RPMI8226 (cell line): ENCODE results near the gene ARL3.
"Not testable (repeated sequence)": the region's sequence is repeated elsewhere in the genome, so short reads cannot be mapped to it uniquely, and the experiment has no call there.

ENCODE experiments used
- DNase-seq: peaks from one replicate; pipeline ENCODE4 v3.0.0-alpha.2; 2015

Gene ARL3

DNA sequence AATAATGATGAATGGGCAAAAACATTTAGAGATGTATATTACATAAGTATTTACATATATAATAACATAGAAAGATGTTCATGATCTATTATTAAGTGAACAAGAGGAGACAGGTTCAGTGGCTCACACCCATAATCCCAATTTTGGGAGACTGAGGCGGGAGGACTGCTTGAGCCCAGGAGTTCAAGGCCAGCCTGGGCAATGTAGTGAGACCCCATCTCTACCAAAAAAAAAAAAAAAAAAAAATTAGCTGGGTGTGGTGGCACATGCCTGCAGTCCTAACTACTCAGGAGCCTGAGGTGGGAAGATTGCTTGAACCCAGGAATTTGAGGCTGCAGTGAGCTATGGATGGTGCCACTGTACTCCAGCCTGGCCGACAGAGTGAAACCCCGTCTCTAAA, 12.4 kb downstream of the ARL3 start:
- DNase-seq = no peak

DNA sequence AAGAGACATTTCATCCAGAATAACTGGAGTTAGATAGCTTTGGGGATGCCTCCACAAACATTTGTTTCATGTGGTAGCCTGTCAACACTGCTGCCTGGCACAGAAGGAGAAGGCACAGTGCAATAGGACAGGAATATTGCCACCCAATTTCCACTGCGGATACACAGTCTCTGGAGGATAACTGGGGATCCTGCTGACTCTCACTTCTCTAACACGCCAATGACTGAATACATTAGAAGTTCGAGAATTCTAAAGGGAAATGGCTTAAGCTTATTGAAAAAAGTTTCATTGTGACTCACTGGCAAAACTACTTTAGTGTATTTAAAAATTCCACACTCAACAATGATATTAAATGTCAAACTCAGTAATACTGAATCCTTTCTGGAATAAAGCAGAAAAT, 12.9 kb downstream of the ARL3 start:
- no peak for DNase-seq

DNA sequence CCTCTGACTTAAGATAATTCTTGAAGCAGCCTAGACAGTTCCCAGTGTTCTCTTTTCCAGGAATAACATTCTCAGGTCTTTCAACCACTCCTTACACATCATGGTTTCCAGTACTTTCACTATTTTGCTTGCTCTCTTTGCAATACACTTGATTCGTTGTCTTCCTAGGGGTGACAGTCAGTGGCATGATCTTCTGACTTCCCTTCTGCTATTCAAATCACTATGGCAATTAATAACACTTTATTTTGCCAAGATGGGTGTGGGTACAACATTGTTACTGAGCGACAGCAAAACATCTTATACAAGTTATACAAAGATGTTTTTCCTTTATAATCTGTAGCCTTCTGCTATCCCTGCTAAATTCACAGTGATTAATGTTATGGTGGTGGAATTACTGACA, 15.3 kb downstream of the ARL3 start:
- no peak for DNase-seq

DNA sequence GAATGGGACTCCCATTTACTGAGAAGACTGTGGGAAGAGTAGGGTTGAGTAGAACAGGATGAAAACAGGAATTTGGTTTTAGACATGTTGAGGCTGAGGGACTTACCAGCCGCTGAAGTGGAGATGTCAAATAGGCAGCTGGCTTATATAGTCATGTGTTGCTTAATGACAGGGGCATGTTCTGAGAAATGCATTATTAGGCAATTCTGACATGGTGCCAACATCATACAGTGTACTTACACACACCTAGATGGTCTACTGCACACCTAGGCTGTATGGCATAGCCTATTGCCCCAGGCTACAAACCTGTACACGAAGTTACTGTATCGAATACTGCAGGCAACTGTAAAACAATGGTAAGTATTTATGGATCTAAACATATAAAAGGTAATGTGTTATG, 17.5 kb downstream of the ARL3 start:
- DNase-seq = no peak

DNA sequence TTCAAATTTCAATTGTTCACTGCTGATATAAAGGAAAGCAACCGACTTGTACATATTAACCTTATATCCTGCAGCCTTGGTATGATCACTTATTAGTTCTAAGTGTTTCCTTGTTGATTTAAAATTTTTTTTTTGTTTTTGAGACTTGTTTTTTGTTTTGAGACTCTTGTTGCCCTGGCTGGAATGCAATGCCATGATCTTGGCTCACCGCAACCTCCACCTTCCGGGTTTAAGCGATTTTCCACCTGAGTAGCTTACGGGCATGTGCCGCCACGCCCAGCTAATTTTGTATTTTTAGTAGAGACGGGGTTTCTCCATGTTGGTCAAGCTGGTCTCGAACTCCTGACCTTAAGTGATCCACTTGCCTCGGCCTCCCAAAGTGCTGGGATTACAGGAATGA, 18.8 kb downstream of the ARL3 start:
- DNase-seq = not testable (repeated sequence)

DNA sequence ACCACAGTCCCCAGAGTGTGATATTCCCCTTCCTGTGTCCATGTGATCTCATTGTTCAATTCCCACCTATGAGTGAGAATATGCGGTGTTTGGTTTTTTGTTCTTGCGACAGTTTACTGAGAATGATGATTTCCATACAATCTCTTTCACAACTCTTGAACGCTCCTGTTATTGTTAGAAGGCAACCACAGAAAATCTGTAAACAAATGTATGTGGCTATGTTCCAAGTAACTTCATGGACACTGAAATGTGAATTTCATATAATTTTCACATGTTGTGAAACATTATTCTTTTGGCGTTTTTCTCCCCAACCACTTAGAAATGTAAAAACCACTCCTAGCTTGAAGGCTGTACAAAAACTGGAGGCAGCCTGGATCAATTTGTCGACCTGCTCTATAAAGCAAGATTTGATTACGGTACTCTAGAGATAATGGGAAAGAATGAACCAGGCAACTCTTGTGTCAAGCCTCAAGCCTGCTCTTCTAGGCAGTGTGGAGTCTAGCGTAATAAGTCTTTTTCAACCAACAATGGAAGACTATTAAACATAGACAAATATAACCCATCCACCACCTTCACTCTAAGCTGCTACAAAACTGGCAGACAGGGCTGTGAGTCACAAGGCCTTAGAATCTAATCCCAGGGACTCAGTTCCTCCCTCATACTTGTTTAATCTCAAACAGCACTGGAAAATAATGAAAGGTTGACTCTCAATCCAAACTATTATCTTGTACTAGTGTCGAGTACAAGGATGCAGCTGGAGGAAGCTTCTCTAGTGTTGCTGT, 22.7 kb downstream of the ARL3 start:
- DNase-seq = no peak

DNA sequence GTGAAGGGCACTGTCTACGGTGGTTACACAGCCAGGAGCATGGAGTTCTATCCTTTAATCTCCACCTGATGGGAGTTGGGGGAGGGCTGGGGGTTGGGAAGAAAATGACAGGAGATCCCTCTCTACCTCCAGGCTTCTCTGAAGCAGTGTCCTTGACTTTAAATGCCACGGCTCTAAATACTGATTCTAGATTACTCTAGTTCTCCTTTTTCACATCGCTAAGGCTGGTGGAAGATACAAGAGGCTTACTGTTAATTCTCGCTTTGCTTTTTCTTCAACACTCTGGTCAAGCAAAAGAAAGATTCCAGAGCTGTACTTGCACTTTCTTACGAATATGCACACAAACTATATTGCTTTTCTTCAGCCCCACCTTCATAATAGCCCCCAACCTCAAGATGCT, 30.5 kb downstream of the ARL3 start:
- no peak for DNase-seq

DNA sequence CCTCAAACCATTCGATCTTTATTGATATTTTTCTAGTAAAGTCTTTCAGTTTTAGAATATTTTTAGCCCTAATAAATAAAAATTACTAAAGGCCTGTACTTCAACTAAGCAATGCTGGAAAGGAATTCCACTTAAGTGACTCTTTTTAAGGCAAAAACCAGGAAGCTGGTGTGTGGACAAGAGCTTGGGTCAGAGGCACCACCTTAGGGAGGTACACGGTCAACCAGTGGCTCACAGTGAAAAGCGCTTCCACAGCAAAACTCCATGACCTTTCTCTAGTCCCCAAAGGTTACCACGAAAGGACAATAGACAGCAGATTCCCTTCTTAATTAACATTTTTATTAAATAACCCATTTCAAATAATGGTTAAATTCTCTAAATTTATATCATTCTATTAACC, 31.2 kb downstream of the ARL3 start:
- DNase-seq = no peak

DNA sequence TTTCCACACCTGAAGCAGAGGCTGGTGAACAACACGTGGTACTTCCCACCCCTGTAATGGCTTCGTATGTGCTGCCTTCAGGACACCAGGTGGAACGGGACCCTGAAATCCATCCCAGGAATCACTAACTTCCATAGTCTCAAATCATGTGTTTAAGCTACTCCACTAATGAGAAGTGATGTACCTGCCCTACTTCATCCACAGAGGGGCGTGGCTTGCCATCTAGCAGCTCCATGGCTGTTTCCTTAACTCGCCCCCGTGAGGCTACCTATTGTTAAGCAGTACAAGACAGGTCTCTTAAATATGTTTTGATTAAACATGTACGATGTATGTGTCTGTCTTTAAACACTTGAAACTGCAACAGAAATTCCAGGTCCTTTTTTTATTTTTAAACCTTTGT, 31.8 kb downstream of the ARL3 start:
- DNase-seq = no peak

DNA sequence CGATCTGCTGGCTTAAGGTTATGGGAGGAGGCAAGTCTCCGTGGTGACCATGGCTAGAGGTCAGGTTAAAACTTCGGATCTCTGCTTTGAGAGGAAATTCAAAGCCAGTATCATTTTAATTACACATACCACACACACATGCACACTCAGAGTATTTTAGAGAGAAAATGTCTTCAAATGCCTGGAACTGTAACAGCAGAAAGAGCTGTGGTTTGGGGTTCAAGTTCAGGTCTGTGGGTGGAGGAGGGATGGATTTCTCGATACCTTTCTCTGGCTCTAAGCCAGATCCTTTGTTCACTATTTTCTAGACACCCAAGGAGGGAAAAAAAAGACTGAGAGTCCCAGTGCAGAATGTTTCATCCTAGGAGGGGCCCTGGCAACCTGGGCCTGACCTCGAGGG, 32.5 kb downstream of the ARL3 start:
- no peak for DNase-seq

DNA sequence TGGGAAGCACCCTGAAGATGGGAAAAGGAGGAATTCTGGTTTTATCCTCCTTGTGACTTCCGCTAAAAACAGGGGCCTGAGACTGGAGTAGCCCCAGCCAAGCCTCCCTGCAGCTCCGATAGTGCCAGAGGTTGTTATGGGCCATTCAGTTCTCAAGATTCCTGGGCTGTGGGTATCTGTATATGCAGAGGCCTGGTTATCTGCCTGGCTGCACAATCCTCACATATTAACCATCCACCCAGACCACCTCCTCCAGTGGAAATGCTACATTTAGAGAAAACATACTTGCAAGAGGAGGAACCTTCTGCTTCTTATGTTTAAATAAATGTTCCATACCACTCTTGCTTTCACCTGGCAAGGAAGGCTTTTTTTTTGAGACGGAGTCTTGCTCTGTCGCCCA, 34.6 kb downstream of the ARL3 start:
- DNase-seq = no peak

DNA sequence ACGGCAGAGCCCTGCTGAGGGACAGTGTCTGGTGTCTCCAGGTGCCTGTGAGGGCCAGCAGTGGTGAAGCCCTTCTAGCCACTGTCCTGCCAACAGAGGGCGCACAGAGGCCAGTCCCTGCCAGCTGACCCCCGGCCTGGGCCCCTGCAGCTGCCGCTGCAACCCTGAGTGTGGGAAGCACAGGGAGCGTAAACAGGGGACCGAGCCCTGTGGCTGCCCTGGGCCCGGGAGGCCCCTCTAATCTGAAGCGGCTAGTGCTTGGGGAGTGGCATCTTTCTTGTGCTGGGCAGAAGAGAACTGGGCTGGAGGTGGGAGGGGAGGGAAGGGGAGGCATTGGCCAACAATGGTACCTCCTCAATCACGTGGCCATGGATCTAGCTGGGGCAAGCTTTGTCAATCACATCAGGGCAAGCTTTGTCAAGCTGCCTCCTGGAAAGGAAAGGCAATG, 35.3 kb downstream of the ARL3 start:
- DNase-seq = peak; percentile 68

DNA sequence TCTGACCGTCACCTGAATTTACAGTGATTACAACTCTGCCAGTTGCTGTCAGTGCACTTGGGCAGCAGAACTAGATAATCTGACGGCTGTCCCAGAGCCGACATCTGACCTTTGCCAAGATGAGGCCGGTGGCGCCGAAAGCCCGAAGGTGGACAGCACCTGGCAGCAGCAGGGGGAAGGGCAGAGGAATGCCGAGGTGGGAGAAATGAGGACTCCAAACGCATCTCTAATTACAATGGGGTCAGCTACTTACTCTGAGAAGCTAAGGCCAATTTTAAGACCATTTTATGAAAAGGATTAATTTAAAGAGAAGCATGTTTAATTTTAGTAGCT, 36.2 kb downstream of the ARL3 start:
- DNase-seq = no peak

DNA sequence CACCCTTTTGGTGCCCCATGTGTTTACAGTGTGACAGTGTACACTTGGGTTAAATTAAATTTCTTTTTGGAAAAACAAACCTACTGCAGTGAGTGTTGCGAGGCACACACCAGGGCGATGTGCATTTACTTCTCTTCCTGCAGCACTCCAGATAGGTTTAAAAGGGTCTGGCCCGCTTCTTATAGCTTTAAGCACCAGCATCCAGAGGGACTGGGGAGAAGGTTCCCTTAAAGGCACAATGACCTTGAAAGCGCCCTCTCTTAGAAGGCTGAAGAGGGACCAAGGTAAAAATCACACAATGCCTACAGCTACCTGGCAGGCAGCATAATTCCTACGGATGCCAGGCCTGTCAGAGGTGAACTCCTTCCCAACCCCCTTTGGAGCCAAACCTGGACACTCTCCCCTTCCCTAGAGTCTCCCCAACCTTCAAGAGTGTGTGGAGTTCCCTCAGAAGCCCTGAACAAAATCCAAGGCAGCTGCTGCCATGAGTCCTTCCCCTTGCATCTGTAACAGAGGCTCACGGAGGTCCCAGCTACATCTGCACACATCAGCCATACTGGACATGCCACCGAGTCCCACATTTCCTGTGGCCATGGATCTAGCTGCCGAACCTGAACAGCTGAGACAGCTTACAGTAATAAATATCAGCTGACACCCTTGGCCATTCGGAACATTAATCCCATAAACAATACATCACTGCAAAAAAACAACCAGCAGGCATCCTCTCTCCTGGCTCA, 36.7 kb downstream of the ARL3 start:
- no peak for DNase-seq

DNA sequence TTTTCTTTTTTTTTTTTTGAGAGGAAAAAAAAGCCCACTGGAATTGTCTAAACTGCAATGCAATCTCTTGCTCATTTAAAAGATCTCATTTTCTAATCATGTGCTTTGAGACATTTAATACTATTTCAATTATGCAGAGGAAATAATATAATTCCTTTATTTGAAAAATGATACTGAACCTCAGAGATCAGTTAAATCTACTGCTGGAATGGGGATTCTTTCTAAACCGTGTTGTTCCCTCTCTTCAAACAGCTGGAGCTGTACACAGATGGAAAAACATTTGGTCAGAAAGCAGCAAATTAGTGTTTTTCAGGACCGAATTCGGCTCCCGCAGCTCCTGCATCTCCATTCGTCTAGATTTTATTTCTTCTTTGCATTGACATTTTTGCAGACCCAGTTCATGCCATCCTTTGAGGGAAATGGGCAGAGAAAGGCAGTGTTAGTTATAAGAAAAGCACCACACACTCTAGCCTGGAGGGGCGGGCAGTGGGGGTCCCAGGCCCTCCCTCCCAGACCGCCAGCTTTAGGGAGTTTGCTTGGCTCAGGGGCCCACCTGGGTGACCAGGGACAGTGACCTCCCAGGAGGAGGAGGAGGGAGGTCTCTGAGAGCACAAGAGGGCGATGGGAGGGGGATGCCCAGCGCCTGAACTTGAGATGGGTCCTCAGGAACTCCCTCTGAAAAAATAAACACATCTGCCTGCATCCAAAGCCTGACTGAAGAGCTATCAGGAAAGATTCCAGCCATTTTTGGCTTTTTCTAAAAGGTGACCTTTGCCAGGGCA, 37.5 kb downstream of the ARL3 start:
- no peak for DNase-seq

DNA sequence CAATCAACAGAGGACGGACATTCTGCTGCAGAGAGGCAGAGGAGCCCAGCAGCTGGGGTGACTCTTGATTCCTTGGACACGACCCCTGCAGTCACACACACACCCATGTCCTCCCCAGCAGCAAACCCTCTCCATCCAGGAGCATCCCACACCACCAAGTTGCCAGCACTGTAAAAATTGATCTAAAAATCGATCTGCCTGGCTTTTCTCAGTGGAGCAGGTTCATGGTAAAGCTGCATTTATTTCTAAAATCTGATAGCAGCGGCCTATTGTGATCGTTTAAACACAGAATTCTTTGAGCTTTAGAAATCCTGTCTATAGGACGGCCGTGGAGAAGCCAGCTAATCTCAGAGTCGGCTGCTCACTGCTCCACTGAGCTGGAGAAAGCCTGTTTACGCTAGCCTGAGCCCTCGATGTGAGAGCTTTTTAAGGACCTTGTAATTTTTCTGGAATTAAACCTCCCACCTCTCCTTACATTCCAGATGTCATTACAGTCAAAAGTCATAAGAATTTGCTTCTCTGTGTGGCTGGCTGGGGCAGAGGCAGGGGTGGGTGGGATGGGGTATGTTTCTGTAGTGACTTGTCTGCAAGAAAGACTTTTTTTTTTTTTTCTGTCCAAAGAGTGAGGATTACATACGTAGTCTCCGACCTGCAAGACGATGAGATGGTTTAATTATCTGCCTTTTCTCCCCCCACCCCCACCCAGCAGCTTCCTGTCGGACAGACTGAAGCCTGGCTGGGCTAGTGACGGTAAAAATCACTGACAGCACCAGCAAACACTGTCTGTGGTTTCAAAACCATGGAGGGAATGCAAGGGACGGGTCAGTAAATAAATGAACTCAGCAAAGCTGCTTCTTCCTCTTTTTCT, 38.3 kb downstream of the ARL3 start:
- DNase-seq = peak; percentile 82

DNA sequence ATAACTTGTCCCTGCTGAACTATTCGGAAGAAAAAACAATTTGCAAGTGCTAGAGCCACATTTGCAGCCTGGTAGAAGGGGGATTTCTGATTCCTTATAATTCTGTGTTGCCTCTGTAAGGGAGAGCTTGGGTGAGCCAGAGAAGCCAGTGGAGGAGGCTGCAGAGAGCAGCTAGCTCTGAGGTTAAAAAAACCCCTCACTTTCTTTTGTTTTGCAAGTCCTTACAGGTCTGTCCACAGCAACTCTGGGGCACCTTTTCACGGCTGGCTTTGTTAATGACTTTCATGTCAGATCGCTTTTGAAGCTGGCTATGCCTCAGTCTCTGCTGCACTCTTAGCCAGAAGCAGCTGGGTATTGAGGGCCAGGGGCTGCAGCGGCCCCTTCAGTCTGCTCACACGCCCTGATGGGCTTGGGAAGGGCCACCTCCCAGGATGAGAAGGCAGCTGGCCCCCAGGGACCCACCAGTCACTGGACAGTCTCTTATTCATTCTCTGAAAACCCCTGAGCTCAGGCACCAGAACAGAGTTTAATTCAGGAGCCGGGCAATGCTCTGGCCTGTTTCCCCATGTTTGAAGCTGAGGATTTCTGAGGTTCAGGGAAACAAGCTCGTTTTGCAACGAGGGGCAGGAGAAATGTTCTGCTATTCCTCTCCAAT, 39.1 kb downstream of the ARL3 start:
- no peak for DNase-seq

DNA sequence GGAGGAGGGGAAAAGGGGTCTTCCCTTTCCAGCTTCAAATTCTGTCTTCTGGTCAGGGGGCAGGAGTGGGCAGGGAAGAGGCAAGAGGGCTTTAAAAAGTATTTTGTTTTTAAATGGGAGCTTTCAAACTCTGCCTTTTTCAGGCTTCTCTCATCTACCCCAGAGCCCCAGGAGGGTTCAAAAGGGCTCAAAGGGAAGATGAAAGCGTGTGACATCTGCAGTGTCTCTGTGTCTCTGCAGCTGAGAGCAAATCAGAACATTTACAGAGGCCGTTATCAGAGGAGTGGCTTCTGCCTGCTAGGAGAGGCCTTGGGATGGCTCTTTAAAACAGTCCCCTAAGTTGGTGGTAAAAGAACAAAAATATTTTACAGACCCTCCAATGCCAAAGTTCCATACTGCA, 39.6 kb downstream of the ARL3 start:
- no peak for DNase-seq

DNA sequence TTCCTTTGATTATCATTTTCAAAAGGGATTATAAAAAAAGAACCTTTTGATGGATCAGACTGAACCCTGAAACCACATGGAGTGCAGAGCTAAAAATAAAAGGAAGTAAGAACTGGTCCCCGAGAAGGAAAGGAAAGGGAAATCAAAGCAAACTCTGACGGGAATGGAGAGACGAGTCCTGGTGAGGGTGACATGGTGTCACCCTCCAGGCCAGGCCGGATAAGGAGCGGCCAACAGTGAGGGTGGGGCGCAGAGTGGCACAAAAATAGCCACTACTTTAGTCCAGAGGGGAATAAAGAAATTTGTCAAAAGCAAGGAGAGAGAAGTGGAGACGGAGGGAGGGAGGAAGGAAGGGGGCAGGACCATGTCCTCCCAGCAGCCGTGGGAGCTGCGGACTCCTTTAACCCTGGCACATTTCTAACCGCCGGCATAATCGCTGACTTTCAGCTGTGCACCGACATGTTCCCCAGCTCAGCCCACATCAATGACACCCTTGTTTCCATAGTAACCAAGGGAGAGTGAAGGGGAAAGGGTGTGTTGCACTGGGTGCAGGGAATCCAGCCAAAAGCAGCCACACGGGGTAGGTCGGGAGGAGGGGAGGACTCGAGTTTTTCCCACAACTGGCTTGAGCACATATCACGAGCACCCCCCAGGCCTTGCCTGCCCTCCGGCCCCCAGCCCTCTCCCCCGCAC, 40.2 kb downstream of the ARL3 start:
- DNase-seq = no peak

DNA sequence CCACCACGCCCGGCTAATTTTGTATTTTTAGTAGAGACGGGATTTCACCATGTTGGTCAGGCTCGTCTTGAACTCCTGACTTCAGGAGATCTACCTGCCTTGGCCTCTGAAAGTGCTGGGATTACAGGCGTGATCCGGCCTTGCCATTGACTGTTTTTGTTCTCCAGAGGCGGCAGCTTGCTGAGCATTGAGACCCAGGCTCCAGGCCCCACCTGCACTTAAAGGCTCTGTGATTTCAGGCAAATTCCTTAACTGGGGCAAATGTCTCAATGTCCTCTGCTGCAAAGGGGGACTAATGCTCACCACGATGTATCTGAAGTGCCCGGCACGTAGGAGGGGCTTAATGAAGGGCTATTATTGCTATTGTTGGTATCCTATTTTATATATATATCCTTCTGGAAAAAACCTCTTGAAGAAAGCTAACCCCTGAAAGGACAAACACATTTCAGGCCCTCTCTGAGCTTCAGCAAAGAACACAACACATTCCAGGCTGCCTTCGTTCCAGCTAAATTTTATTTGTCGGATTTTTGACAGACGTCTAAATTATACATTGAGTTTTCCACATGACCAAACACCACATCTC, 40.9 kb downstream of the ARL3 start:
- DNase-seq = no peak

DNA sequence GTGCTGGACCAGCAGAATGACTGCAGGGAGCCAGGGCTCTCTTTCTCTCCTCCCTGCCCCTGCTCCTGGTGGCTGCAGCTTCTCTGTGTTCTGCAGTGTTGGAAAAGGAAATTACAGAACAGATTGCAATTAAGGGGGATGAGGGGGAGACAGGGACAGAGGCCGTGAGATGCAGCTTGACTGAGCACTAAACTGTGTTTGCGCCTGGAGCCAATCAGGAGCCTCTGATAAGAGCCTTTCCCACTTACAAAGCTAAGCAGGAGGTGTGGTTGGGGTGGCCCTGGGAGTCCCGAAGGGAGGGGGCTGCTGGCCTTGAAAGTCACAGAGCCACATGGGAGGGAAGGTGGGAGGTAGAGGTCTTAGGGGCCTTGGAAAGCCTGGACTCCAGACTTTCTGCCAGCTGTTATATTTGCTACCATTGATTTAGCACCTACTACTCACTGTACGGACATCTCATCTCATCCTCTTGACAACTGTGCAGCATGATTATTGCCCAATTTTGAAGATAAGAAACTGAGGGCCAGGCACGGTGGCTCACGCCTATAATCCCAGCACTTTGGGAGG, 43.2 kb downstream of the ARL3 start:
- DNase-seq = no peak
